ENCODE data around the gene RNASE8. TPM values are rescaled to one million over a fixed set of nuclear protein-coding genes. Genes with fewer than 3 reads are reported as not detected.

Gene RNASE8
- total and polyA plus RNA-seq, 2 of the 8 experiments (the other 6 are each of a cell fraction or from before 2014, with no cell fraction given): not detected

GRCh38 chr14:21090194-21090939 is 32.7 kb downstream of the RNASE8 start (continued):
- TF ChIP-seq CTCF (IDR thresholded peaks at IDR 0.05; ENCODE audit: control extremely low read depth in 1 of 3, insufficient read depth in 1 of 3, low read depth in 1 of 3, low read length in 3 of 3): peak; percentile 67 to 74 (median 69)
